HEK293T (cell line): ENCODE measurements around the gene LRRC8C.

ENCODE experiments used
- NFRKB ChIP-seq: fragments of 450-650 bp; IDR thresholded peaks from 2 replicates; pipeline ENCODE4 v1.6.1; 2016; ENCODE audit warnings: mild to moderate bottlenecking, moderate library complexity
- PKNOX1 ChIP-seq: fragments of 450-650 bp; IDR thresholded peaks from 2 replicates; pipeline ENCODE4 v1.6.1; 2016
- ZNF384 ChIP-seq: fragments of 450-650 bp; IDR thresholded peaks from 2 replicates; pipeline ENCODE4 v1.6.1; 2016

GRCh38 chr1:89689234-89689633, 56.3 kb downstream of the LRRC8C start:
- TF ChIP-seq ZNF384 (no peak), NFRKB (no peak), PKNOX1 (0 out of 2 replicates have a peak, but pooled peaks have one; percentile 26)
